ENCODE measurements around the gene BLOC1S1.
"Not testable (repeated sequence)": the region's sequence is repeated elsewhere in the genome, so short reads cannot be mapped to it uniquely, and the experiment has no call there.

The BLOC1S1 gene

GRCh38 chr12:55743406-55744339 lies 27.8 kb downstream of the BLOC1S1 start:
- peak; percentile 77 for DNase-seq

GRCh38 chr12:55744340-55745030 lies 28.6 kb downstream of the BLOC1S1 start:
- DNase-seq, result peak; percentile 37

GRCh38 chr12:55745361-55746173 lies 29.7 kb downstream of the BLOC1S1 start:
- DNase-seq, result peak; percentile 67

GRCh38 chr12:55746174-55746912 lies 30.5 kb downstream of the BLOC1S1 start:
- DNase-seq, result no peak

GRCh38 chr12:55746913-55747231 lies 31.0 kb downstream of the BLOC1S1 start:
- no peak for DNase-seq

GRCh38 chr12:55748230-55748993 lies 32.6 kb downstream of the BLOC1S1 start:
- DNase-seq, result no peak

- DNase-seq, result no peak
Observed at GRCh38 chr12:55755246-55755645, 39.4 kb downstream of the BLOC1S1 start.

GRCh38 chr12:55757701-55758100 lies 41.9 kb downstream of the BLOC1S1 start:
- DNase-seq, result no peak

- not testable (repeated sequence) for DNase-seq
Observed at GRCh38 chr12:55758575-55758974, 42.7 kb downstream of the BLOC1S1 start.

- no peak for DNase-seq
Observed at GRCh38 chr12:55760663-55761062, 44.8 kb downstream of the BLOC1S1 start.

GRCh38 chr12:55762646-55763045 lies 46.8 kb downstream of the BLOC1S1 start:
- no peak for DNase-seq

- peak; percentile 21 for DNase-seq
Observed at GRCh38 chr12:55765736-55766290, 50.0 kb downstream of the BLOC1S1 start.

GRCh38 chr12:55767156-55767555 lies 51.3 kb downstream of the BLOC1S1 start:
- no peak for DNase-seq
